CD4-positive, alpha-beta T cell (primary cell): ENCODE measurements around the gene NTM. TPM values are rescaled to one million over a fixed set of nuclear protein-coding genes. Genes with fewer than 3 reads are reported as not detected.

Experiments
- ATAC-seq: fragments of 200-7000 bp; cut with Tn5 transposase; one replicate; pipeline ENCODE4 v1.10.0; 2022; ENCODE audit warnings: mild to moderate bottlenecking; ENCODE audit not compliant: poor library complexity
- CTCF ChIA-PET: fragments of 350-600 bp; sonication (Branson Sonifier 250); formaldehyde crosslinking; loops from one replicate; lab custom pipeline; 2021; ENCODE audit warnings: antibody characterized with exemption, inconsistent platforms; lab: Charles Lee
- POLR2A ChIA-PET: fragments of 350-600 bp; sonication (Branson Sonifier 250); formaldehyde crosslinking; loops from one replicate; lab custom pipeline; 2021; ENCODE audit warnings: antibody characterized with exemption, inconsistent platforms; lab: Charles Lee
- DNase-seq, 14 experiments: peaks; one replicate each; pipeline ENCODE4 v3.0.0-alpha.2; 2013 to 2020; ENCODE audit warnings: mixed read lengths in 2 of 14
- H3K27ac ChIP-seq, 2 donors: one replicate each; pipeline versions ENCODE4 v1.5.1 to v1.7.0; 2013; ENCODE audit warnings: low read length in 2 of 2, low read depth in 1 of 2, mild to moderate bottlenecking in 1 of 2
- H3K27me3 ChIP-seq, 2 experiments: 1 replicate in 1 of 2; 2 replicates in 1 of 2; pipeline versions ENCODE4 v1.6.1 to v1.7.0; 2013; ENCODE audit warnings: low read length in 2 of 2, control low read depth in 1 of 2, mild to moderate bottlenecking in 1 of 2, moderate library complexity in 1 of 2; ENCODE audit not compliant: insufficient read depth in 2 of 2, control insufficient read depth in 1 of 2
- H3K36me3 ChIP-seq: one replicate; pipeline ENCODE4 v1.6.1; 2013; ENCODE audit warnings: low read length, control low read depth; ENCODE audit not compliant: insufficient read depth
- H3K4me1 ChIP-seq: one replicate; pipeline ENCODE4 v1.6.1; 2013; ENCODE audit warnings: low read length, control low read depth; ENCODE audit not compliant: insufficient read depth
- H3K4me3 ChIP-seq: one replicate; pipeline ENCODE4 v1.5.1; 2013; ENCODE audit warnings: mild to moderate bottlenecking, low read length, moderate library complexity
- H3K9me3 ChIP-seq, 2 experiments: 1 replicate in 1 of 2; 2 replicates in 1 of 2; pipeline versions ENCODE4 v1.6.1 to v1.7.0; 2013; ENCODE audit warnings: low read length in 2 of 2, mild to moderate bottlenecking in 2 of 2, control low read depth in 1 of 2, moderate library complexity in 1 of 2; ENCODE audit not compliant: control insufficient read depth in 1 of 2, insufficient read depth in 1 of 2
- H3K27ac Mint-ChIP-seq: one replicate; pipeline ENCODE4 v1.8.0; 2020; ENCODE audit warnings: mixed read lengths
- H3K27me3 Mint-ChIP-seq: one replicate; pipeline ENCODE4 v1.8.0; 2021; ENCODE audit warnings: mixed read lengths
- H3K36me3 Mint-ChIP-seq: one replicate; pipeline ENCODE4 v1.8.0; 2021; ENCODE audit warnings: low read depth, mixed read lengths
- H3K4me1 Mint-ChIP-seq: one replicate; pipeline ENCODE4 v1.8.0; 2021; ENCODE audit warnings: low read depth, mixed read lengths
- H3K4me3 Mint-ChIP-seq: one replicate; pipeline ENCODE4 v1.8.0; 2020; ENCODE audit warnings: mild to moderate bottlenecking, mixed read lengths
- H3K9me3 Mint-ChIP-seq: one replicate; pipeline ENCODE4 v1.8.0; 2020; ENCODE audit warnings: mixed read lengths
- CTCF ChIP-seq: fragments of 200-600 bp; IDR thresholded peaks from one replicate; pipeline ENCODE4 v1.8.0; 2022; ENCODE audit warnings: antibody characterized with exemption, mild to moderate bottlenecking
- intact Hi-C, 2 experiments: fragments of 100-400 bp; cut with DNase I in 1 of 2; cut with micrococcal nuclease in 1 of 2; formaldehyde crosslinking; loops; one replicate each; pipeline versions ENCODE4 v1.15.1 to v1.9.0; 2023 to 2025; cut with DNase I, micrococcal nuclease
- total RNA-seq, 174 experiments: library from RNA in 2 of 174; stranded (reverse) in 2 of 174; gene quantifications; one replicate each; pipeline ENCODE4 v1.2.3 and lab custom pipeline; 2021 to 2026

Gene NTM
- total RNA-seq, 2 experiments from 2014 or later = not detected

GRCh38 chr11:132234878-132235277 lies 864.5 kb downstream of the NTM start:
- no peaks in the 10 kb centered on the region for H3K27me3 Mint-ChIP-seq
- H3K36me3 ChIP-seq = no peaks in the 10 kb centered on the region
- H3K9me3 ChIP-seq = peaks cover 0 to 13% of the 10 kb centered on the region in 2 experiments
- ChIA-PET POLR2A (no interaction called here), CTCF (no interaction called here)
- H3K4me1 Mint-ChIP-seq = no peaks in the 10 kb centered on the region
- no peak overlapping the region for H3K4me3 Mint-ChIP-seq
- TF ChIP-seq CTCF = no peak
- H3K9me3 Mint-ChIP-seq = peaks cover 7% of the 10 kb centered on the region
- ATAC-seq = no peak
- intact Hi-C loops = no loop called here
- no peak overlapping the region for H3K27ac ChIP-seq
- H3K27ac Mint-ChIP-seq = no peak overlapping the region
- H3K4me3 ChIP-seq = no peak overlapping the region
- H3K27me3 ChIP-seq = no peaks in the 10 kb centered on the region
- H3K36me3 Mint-ChIP-seq = no peaks in the 10 kb centered on the region
- DNase-seq = no peak
- H3K4me1 ChIP-seq = no peaks in the 10 kb centered on the region

DNA sequence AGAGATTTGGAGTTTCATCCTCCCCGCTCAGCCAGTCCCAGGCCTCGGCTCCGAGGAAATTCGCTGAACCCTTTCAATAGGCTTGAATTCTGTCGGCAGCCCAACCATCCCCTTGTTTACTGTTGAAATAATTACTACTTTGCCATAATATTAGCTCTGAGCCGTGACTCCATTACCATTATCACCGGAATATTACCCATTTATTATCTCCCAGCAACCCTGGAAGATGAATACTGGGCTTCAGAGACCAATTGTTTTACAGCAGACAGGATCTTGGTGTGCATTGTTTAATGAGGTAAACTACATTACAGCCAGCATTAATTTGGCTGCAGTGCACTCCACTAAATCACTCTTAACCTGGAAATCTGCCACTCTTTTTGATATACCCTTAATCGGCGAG lies 867.4 kb downstream of the NTM start:
- TF ChIP-seq CTCF = no peak
- H3K36me3 ChIP-seq = no peaks in the 10 kb centered on the region
- no peak overlapping the region for H3K27ac ChIP-seq
- H3K4me1 ChIP-seq = no peaks in the 10 kb centered on the region
- CTCF ChIA-PET = no interaction called here
- POLR2A ChIA-PET = no interaction called here
- no peaks in the 10 kb centered on the region for H3K27me3 Mint-ChIP-seq
- intact Hi-C loops = no loop called here
- no peaks in the 10 kb centered on the region for H3K9me3 ChIP-seq
- DNase-seq = no peak
- H3K36me3 Mint-ChIP-seq = no peaks in the 10 kb centered on the region
- H3K27me3 ChIP-seq = no peaks in the 10 kb centered on the region
- ATAC-seq = no peak
- H3K4me3 Mint-ChIP-seq = no peak overlapping the region
- H3K4me3 ChIP-seq = no peak overlapping the region
- H3K9me3 Mint-ChIP-seq = peaks cover 6% of the 10 kb centered on the region
- H3K4me1 Mint-ChIP-seq = no peaks in the 10 kb centered on the region
- H3K27ac Mint-ChIP-seq = no peak overlapping the region

DNA sequence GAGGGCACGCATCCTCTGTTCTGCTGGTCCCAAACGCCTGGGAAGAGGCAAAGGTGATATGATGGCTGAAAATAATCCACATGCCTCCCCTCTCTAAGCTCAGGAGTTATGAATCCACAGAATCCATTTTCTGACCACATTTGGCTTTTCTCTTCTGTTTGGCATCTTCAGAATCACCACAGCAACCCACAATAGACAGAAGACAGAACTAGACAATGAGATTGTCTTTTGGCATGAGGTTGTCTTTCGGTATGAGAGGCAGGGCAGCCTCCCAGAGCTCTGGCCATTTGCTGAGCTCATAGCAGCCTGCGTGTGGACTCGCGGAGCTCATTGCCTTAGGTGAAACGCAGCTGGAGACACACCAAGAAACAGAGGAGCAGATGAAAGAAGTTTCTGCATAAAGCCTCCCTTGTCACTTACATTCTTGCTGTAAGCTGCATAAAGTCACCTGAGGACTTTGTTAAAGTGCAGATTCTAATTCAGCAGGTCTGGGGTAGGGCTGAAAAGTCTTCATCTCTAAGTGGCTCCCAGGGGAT lies 868.0 kb downstream of the NTM start:
- TF ChIP-seq CTCF = no peak
- Mint-ChIP-seq H3K27ac (no peak overlapping the region), H3K9me3 (peaks cover 5% of the 10 kb centered on the region), H3K27me3 (no peaks in the 10 kb centered on the region), H3K4me1 (no peaks in the 10 kb centered on the region), H3K4me3 (no peak overlapping the region), H3K36me3 (no peaks in the 10 kb centered on the region)
- no peak overlapping the region for H3K27ac ChIP-seq
- no peak overlapping the region for H3K4me3 ChIP-seq
- peaks cover 0 to 2% of the 10 kb centered on the region in 2 experiments for H3K9me3 ChIP-seq
- H3K4me1 ChIP-seq = no peaks in the 10 kb centered on the region
- no peaks in the 10 kb centered on the region for H3K27me3 ChIP-seq
- ChIA-PET POLR2A (no interaction called here), CTCF (no interaction called here)
- no peaks in the 10 kb centered on the region for H3K36me3 ChIP-seq
- intact Hi-C loops = no loop called here
- no peak for DNase-seq
- no peak for ATAC-seq
